ENCODE data around the gene GPRC5B.
A peak's percentile ranks its signal among the peaks of the same experiment; 100 is the strongest.

DNA sequence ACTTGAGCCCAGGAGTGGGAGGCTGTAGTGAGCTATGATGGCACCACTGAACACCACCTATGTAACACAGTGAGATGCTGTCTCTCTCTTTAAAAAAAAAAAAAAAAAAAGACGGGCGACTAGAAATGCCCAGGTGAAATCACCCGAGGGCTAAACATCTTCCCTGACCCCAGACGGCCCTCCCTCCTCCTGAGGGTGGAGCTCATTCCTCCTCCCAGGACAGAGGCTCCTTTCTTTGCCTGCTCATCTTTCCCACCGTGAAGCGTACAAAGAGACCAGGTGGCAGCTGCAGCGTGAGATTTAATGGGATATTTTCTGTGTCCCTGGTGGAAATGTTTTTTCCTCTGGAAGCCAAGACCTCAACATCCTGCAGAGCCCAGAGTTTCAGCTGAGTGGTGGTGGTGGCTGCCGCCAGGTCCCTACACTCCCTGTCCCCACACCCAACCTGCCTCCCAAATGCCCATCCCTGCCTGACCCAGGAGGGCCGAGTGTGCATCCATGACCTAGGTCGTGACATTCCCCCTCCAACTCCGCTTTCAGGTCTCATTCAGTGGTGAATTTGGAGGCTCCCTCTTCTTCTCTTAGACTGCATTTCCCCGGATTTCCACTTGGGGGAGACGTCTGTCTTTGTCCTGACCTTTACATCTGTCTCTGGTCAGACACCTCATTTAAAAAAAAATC is 14.4 kb upstream of the GPRC5B start:
- no peak for TF ChIP-seq POLR2A (IDR thresholded peaks at IDR 0.05)
- TF ChIP-seq, protein P1, sequence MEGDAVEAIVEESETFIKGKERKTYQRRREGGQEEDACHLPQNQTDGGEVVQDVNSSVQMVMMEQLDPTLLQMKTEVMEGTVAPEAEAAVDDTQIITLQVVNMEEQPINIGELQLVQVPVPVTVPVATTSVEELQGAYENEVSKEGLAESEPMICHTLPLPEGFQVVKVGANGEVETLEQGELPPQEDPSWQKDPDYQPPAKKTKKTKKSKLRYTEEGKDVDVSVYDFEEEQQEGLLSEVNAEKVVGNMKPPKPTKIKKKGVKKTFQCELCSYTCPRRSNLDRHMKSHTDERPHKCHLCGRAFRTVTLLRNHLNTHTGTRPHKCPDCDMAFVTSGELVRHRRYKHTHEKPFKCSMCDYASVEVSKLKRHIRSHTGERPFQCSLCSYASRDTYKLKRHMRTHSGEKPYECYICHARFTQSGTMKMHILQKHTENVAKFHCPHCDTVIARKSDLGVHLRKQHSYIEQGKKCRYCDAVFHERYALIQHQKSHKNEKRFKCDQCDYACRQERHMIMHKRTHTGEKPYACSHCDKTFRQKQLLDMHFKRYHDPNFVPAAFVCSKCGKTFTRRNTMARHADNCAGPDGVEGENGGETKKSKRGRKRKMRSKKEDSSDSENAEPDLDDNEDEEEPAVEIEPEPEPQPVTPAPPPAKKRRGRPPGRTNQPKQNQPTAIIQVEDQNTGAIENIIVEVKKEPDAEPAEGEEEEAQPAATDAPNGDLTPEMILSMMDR (IDR thresholded peaks at IDR 0.05) = peak in 1 of 3 donors; percentile 27
